LHCN-M2 (cell line): Measurements from ENCODE around the gene PRG2. TPM values are rescaled to one million over a fixed set of nuclear protein-coding genes. Genes with fewer than 3 reads are reported as not detected.

Experiments used
- DNase-seq: peaks from one replicate; pipeline ENCODE4 v3.0.0-alpha.2; 2012; ENCODE audit warnings: low read depth
- polyA plus RNA-seq: library from polyadenylated mRNA; unstranded; fragments of >200 nt; gene quantifications from one replicate; pipeline ENCODE4 v1.2.1, GENCODE V29; 2012; ENCODE audit warnings: missing spikeins
- total RNA-seq: library from RNA; depleted of rRNA; stranded (reverse); fragments of >200 nt; gene quantifications from 2 replicates; pipeline ENCODE4 v1.2.3, GENCODE V29; 2014; rRNA removed

The PRG2 gene, protein sequence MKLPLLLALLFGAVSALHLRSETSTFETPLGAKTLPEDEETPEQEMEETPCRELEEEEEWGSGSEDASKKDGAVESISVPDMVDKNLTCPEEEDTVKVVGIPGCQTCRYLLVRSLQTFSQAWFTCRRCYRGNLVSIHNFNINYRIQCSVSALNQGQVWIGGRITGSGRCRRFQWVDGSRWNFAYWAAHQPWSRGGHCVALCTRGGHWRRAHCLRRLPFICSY
- 0.06 TPM in 1 of 2 replicates, not detected in the other for total RNA-seq
- not detected for polyA plus RNA-seq

GRCh38 chr11:57390535-57390934, at the start of gene PRG2:
TSS of gene PRG2 (minus strand) at chr11:57390650. CDS start at chr11:57389944, 706 bp downstream.
- no peak for DNase-seq

DNA sequence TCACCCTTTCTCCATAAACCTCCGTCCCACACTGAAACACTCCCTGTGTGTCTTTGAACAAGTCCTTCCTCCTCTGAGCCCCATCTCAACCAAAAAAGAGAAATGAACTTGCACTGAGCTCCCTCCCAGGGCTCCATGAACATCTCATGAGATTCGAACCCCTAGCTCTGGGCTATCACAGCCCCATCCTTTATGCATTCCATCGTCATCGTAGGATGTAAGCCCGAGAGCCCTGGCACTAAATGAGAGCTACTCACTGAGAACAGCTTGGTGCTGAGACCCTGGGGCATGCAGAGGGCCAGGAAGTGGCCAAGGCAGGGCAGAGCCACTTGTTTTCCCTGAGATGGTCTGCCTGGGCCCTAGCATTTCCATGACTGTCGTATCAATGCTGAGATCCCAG, 49.3 kb upstream of the PRG2 start:
- DNase-seq: no peak

DNA sequence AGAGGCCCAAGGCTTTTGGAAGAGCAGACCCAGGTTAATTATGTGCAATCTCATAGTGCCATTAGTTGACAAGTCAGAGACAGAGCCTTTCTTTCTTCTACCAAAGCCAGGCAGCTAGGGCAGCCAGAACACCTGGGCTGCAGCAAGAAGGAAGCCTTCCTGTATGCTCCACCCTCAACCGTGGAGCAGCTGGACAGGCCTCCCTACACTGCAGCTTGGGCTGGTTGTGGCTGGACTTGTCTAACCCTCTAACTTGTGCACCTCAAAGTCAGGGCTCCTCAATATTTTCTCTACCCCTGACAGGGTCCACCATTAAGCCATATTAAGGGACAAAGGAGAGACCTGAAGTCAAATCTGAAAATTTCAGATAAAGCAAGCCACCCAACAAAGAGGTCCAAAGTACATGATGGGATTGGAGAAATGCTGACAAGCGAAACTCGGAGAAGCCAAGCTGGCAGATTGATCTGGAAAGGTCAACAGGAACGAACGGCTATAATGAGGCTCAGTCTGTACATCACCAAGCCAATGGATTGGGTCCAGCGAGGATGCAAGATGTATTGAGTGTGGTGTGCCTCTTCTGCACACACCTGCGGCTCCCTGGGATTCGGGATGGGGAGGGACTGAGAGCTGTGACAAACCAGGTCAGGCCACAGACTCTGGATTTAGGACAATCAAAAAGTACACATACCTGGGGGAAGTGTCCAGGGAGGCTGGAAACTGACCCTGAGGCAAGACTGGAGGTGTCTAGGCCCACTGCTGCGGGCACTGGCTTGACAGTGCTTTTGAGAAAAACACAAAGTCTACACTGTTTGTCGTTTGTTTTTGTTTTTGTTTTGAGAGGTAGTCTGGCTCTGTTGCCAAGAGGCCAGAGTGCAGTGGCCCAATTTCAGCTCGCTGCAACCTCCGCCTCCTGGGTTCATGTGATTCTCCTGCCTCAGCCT, 48.2 kb upstream of the PRG2 start:
- DNase-seq: no peak

- no peak for DNase-seq
Observed at GRCh38 chr11:57436031-57436430, 45.6 kb upstream of the PRG2 start.

DNA sequence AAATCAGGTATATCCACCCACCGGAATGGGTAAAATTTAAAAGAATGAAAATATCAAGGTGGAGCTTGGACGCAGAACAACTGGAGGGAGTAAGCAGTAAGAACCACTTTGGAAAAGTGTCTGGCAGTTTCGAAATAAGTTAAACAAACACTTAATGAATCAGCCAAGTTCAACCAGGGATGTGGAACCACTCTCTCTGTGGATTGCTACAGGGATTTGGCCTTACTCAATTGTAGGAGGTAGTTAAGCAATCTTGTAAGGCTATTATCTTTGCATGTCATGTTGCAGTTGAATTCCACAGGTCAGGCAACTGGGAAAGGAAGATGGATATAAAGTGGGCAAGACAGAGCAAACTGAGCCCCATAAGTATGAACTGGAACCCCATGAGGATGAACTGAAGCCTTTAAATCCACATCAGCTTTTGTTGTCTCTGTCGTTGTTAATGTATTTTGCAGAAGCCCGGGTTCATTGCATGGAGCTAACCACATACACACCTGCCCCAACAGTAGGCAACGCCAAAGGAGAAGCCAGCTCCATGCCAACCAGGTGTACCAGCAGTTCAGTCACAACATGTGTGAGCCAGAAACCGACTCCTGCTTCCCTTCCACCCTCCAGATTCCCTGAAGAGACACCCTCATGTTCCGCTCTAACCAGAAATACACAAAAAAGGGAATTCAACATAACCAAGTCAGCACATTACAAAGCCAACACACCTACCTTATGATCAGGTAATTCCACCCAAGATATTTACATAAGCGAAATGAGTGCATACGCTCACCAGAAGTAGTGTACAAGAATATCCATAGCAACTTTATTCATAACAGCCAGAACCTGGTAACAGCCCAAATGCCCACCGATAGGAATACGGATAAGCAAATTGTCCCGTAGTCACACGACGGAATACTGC, 44.4 kb upstream of the PRG2 start:
- DNase-seq: peak; percentile 89

DNA sequence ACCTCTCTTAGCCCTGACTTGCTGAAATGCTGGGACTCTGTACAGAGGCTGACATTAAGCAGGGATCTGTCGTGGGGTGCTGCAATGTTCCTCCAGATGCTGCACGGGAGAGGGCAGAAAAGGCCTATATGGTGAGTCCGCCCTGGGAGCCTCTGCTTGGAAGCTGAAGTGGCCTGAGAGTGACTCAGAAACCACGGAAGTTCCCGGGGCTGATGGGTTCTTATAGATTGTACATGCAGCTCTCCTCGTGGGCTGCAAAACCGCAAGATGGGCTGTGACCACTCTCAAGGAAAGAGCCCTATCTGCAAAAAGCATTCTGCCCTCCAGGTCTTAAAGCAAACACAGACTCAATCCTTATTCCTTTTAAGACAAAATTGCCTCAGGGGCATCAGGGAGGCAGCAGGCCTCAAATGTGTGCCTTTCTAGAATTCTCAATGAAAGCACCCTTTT, 42.3 kb upstream of the PRG2 start:
- DNase-seq: peak; percentile 71

- no peak for DNase-seq
Observed at GRCh38 chr11:57432149-57432561, 41.7 kb upstream of the PRG2 start.

DNA sequence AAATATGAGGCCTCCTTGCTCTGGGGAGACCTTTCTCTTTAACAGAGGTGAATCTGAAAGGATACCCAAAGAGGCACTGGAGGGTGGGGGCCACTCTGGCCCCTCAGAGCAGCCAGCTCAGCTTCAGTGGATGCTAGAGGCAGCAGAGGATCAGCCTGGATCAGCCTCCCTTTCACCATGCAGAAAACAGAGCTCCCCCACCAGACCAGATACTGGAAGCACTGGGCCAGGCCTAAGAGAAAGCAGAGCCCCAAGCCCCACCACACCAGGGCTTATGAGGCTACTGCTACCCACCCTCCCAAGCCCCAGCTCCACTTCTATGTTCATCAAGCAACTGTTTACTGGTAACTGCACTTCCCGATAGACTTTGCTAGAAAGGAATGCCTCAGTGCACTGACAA, 40.5 kb upstream of the PRG2 start:
- no peak for DNase-seq

GRCh38 chr11:57429946-57430345, 39.5 kb upstream of the PRG2 start:
- DNase-seq: no peak

DNA sequence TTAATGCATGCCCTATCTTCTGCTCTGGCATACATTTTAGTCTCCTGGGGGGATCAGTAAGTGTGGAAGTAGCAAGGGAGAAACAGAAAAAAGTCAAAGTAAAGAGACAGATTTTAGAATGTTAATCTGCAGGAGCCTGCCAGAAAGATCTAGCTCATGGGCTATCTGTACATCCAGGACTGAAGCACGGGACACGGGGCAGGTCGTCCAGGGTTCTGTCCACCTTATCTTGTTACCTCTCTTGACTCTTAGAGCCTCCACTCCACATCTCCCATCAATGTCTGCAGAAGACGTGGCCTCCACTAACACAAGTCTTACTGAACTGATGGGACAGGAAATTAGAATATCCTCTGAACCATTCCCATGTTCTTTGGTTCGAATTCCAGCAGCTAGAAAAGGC, 38.2 kb upstream of the PRG2 start:
- no peak for DNase-seq

DNA sequence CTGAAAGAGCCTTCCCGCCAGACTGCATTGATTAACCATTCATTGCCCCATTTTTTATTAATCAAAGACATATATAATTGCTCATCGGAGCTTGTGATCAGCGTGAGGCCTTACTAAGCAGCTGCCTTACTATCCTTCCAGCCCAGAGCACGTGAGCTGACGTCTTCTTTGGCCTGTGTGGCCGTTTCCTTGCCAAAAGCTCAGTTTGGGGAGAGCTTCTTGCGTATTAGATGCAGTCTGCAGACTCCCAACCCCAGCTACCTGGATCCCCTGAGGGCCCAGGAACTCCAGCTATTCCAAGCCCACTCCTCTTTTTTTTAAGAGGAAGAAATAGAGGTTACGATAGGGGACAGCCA, 37.3 kb upstream of the PRG2 start:
- peak; percentile 83 for DNase-seq

GRCh38 chr11:57426929-57427726, 36.7 kb upstream of the PRG2 start, which contains the start of gene SLC43A3:
TSS of gene SLC43A3 (minus strand) at chr11:57427121. CDS start at chr11:57426172, 949 bp downstream.
- DNase-seq: peak; percentile 97

- DNase-seq: no peak
Observed at GRCh38 chr11:57426439-57426928, 36.0 kb upstream of the PRG2 start.

- DNase-seq: peak; percentile 33
Observed at GRCh38 chr11:57425565-57426438, 35.4 kb upstream of the PRG2 start.

DNA sequence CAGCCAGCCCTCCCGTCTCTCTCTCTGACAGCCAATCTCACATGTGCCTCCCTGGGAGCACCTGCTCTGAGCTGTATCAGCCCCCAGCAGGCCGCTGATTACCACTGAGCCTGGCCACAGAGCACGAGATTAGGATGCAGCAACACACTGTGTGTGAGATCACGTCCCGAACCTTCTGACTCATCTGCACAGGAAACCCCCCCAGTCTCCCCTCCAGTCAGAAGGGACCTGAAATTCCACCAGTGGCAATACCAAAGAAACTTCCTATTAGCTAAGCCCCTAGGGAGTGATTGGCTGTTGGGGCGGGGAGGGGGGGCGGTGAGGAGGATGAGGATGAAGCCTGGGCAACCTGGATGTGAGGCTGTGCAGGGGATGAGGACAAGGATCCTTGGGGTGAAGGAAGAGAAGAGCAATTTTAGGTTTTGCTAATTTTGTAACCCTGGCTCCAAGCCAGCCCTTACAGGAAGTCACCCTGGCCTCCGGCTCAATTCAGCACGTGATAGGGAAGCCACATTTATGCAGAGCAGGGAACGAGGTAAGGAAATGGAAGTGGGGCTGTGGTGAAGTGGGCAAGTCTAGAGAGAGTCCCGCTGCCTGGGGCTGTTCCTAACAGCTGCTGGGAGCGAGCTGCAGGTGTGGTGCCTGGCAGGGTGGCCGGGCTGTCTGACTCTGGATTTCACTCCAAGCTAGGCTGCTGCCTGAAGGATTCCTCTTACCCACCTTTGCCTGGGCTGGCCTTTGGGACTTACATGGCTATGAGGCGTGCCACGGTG, 34.5 kb upstream of the PRG2 start:
- DNase-seq: peak; percentile 96

DNA sequence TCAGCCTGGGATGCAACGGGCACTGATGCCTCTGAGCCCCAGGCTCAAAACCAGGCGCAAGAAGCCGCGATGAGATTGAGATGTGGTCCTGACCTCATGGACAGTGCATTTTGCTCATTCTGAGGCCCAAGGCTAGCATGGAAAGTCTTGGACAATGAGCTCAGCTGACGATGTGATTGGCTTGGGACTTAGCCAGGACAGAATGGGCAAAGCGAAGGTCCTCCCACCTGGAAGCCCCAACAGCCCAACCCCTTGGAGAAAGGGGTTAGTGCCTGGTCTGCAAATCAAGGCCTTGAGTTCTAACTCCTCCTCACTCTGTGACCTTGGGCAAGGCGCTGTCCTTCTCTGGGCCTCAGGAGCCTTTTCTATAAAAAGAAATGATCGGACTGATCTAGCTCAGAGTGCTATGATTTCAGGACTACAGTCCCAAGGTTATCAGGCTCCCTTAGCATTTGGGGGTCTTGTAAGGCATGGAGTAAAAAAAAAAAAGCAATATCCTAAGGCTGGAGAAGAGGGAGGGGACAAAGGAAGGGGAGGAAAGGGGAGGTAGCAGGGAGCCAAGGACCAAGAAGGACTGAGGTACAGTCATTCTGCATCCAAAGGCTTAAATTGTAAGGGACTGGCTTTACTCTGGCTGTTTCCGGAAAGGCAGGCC, 33.8 kb upstream of the PRG2 start:
- DNase-seq: no peak

- no peak for DNase-seq
Observed at GRCh38 chr11:57422669-57423068, 32.2 kb upstream of the PRG2 start.

DNA sequence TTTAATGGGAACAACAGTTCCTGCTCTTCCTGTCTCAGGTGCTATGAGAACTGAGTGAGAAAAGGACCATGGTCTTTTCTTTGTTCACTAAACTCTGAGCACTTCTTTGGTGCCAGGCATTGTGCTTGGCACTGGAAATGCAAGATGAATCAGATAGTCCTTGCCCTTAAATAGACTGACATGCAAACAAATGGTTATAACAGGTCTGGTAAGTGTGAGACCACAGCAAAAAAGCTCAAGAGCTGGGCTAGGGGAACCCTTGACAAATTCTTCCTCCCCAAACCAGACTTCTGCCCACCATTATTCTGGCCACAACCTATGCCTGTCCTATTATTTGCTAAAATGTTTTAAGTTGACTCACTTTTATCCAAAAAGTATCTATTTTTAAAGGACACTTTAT, 31.4 kb upstream of the PRG2 start:
- no peak for DNase-seq
